Measurements from ENCODE around the gene TXNL4A. TPM values are rescaled to one million over a fixed set of nuclear protein-coding genes. Genes with fewer than 3 reads are reported as not detected.

The TXNL4A gene
- total RNA-seq, 1 donor from 2014 or later: 44.3 TPM

DNA sequence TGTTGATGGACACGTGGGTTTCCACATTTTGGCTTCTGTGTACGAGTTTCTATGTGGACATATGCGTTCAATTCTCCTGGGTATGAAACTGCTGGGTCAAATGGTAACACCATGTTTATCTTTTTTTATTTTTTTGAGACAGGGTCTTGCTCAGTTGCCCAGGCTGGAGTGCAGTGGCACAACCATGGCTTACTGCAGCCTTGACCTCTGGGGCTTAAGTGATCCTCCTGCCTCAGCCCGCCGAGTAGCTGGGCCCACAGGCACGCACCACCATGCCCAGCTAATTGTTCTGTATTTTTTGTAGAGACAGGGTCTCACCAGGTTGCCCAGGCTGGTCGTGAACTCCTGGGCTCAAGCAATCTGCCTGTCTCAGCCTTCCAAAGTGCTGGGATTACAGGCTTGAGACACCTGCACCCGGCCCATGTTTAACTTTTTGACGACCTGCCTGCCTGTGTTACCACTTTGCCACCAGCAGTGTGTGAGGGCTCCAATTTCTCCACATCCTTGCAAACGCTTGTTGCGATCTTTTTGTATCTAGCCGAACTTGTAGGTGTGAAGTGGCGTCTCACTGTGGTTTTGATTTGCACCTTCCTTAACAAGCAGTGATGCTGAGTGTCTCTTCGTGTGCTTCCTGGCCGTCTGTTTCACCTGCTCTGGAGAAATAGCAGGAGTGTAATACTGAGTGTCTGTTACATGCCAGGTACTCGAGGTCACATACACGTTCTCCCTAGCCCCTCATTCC is 17.0 kb downstream of the TXNL4A start:
- no peaks in the 10 kb centered on the region for H3K9me3 ChIP-seq (ENCODE audit: low read depth)
- Mint-ChIP-seq H3K27me3 (ENCODE audit: insufficient read depth, low read depth) (peaks cover 8% of the 10 kb centered on the region), H3K27ac (no peak overlapping the region), H3K9me3 (no peaks in the 10 kb centered on the region), H3K4me1 (no peaks in the 10 kb centered on the region), H3K36me3 (peaks cover 28% of the 10 kb centered on the region), H3K4me3 (no peak overlapping the region)
- H3K27me3 ChIP-seq: no peaks in the 10 kb centered on the region
- H3K36me3 ChIP-seq: peaks cover 6% of the 10 kb centered on the region
- peaks cover 60% of the 10 kb centered on the region for H4K20me1 ChIP-seq (ENCODE audit: low read depth)
- H3K27ac ChIP-seq: no peak overlapping the region
- H3K4me1 ChIP-seq: no peaks in the 10 kb centered on the region
- TF ChIP-seq, protein P1, sequence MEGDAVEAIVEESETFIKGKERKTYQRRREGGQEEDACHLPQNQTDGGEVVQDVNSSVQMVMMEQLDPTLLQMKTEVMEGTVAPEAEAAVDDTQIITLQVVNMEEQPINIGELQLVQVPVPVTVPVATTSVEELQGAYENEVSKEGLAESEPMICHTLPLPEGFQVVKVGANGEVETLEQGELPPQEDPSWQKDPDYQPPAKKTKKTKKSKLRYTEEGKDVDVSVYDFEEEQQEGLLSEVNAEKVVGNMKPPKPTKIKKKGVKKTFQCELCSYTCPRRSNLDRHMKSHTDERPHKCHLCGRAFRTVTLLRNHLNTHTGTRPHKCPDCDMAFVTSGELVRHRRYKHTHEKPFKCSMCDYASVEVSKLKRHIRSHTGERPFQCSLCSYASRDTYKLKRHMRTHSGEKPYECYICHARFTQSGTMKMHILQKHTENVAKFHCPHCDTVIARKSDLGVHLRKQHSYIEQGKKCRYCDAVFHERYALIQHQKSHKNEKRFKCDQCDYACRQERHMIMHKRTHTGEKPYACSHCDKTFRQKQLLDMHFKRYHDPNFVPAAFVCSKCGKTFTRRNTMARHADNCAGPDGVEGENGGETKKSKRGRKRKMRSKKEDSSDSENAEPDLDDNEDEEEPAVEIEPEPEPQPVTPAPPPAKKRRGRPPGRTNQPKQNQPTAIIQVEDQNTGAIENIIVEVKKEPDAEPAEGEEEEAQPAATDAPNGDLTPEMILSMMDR (IDR thresholded peaks at IDR 0.05): no peak
- TF ChIP-seq EZH2phosphoT487 (IDR thresholded peaks at IDR 0.05): no peak
- TF ChIP-seq EZH2 (IDR thresholded peaks at IDR 0.05): no peak
- H3K9ac ChIP-seq: no peak overlapping the region
- peaks cover 33% of the 10 kb centered on the region for H3K79me2 ChIP-seq (ENCODE audit: low read depth)
- no peak overlapping the region for H3K4me3 ChIP-seq
- peaks cover 11% of the 10 kb centered on the region for H3F3A ChIP-seq (ENCODE audit: low read depth)
- no peak overlapping the region for H2AFZ ChIP-seq (replicated peaks)
- H3K4me2 ChIP-seq: no peak overlapping the region
- DNase-seq (ENCODE audit: low spot score): no peak

DNA sequence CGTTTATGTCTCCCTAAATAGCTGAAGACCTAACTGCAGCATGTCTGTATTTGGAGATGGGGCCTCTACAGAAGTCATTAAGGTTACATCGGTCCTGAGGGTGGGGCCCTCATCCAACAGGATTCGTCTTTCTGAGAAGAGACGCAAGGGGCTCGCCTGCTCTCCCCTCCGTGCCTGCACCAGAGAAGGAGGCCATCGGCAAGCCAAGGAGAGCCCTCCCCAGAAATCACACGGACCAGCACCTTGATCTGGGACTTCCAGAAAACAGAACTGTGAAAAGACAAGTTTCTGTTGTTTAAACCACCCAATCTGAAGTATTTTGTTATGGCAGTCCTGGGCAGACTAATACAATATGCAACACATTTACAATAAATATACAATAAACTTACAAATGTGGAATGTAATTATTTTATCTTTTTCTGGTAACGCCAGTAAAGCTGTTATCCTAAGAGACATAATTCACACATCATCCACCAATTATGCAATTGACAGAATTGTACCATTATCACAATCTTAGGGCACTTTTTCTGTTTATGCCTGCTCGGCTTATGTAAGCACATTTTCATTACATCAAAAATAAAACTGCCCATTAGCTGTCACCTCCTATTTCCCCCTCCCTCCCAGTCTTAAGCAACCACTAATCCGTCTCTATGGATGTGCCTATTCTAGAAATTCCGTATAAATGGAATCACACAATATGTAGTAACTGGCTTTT is 17.8 kb downstream of the TXNL4A start:
- peaks cover 14% of the 10 kb centered on the region for H3F3A ChIP-seq (ENCODE audit: low read depth)
- no peak overlapping the region for H3K4me3 ChIP-seq
- Mint-ChIP-seq H3K4me3 (no peak overlapping the region), H3K36me3 (peaks cover 28% of the 10 kb centered on the region), H3K27ac (no peak overlapping the region), H3K4me1 (peaks cover 1% of the 10 kb centered on the region), H3K9me3 (no peaks in the 10 kb centered on the region), H3K27me3 (ENCODE audit: insufficient read depth, low read depth) (peaks cover 8% of the 10 kb centered on the region)
- H3K27ac ChIP-seq: no peak overlapping the region
- no peaks in the 10 kb centered on the region for H3K4me1 ChIP-seq
- no peaks in the 10 kb centered on the region for H3K9me3 ChIP-seq (ENCODE audit: low read depth)
- TF ChIP-seq, protein P1 (IDR thresholded peaks at IDR 0.05): no peak
- no peak overlapping the region for H2AFZ ChIP-seq (replicated peaks)
- peaks cover 1% of the 10 kb centered on the region for H3K27me3 ChIP-seq
- peaks cover 25% of the 10 kb centered on the region for H3K79me2 ChIP-seq (ENCODE audit: low read depth)
- H3K4me2 ChIP-seq: no peak overlapping the region
- DNase-seq (ENCODE audit: low spot score): no peak
- H4K20me1 ChIP-seq (ENCODE audit: low read depth): peaks cover 53% of the 10 kb centered on the region
- H3K9ac ChIP-seq: no peak overlapping the region
- H3K36me3 ChIP-seq: peaks cover 6% of the 10 kb centered on the region

GRCh38 chr18:79965119-79965902 is 23.1 kb downstream of the TXNL4A start:
- H3K9ac ChIP-seq: no peak overlapping the region
- H3K4me1 Mint-ChIP-seq: peaks cover 28% of the 10 kb centered on the region
- H4K20me1 ChIP-seq (ENCODE audit: low read depth): peaks cover 43% of the 10 kb centered on the region
- H2AFZ ChIP-seq (replicated peaks): no peak overlapping the region
- peak overlapping the region; percentile 30 for H3K4me3 Mint-ChIP-seq
- DNase-seq (ENCODE audit: low spot score): no peak
- no peaks in the 10 kb centered on the region for H3K79me2 ChIP-seq (ENCODE audit: low read depth)
- H3K4me3 ChIP-seq: peak overlapping the region; percentile 60
- H3K27ac Mint-ChIP-seq: no peak overlapping the region
- H3F3A ChIP-seq (ENCODE audit: low read depth): peaks cover 25% of the 10 kb centered on the region
- H3K9me3 Mint-ChIP-seq: no peaks in the 10 kb centered on the region
- H3K4me2 ChIP-seq: peak overlapping the region; percentile 92
- TF ChIP-seq, protein P1 (IDR thresholded peaks at IDR 0.05): no peak
- TF ChIP-seq EZH2phosphoT487 (IDR thresholded peaks at IDR 0.05): no peak
- no peak for TF ChIP-seq EZH2 (IDR thresholded peaks at IDR 0.05)
- H3K36me3 ChIP-seq: no peaks in the 10 kb centered on the region
- H3K27ac ChIP-seq: no peak overlapping the region
- H3K27me3 Mint-ChIP-seq (ENCODE audit: insufficient read depth, low read depth): peaks cover 10% of the 10 kb centered on the region
- peaks cover 54% of the 10 kb centered on the region for H3K27me3 ChIP-seq
- H3K36me3 Mint-ChIP-seq: peaks cover 11% of the 10 kb centered on the region
- no peaks in the 10 kb centered on the region for H3K9me3 ChIP-seq (ENCODE audit: low read depth)
- H3K4me1 ChIP-seq: peaks cover 18% of the 10 kb centered on the region
